Progenitor cell of endocrine pancreas (in vitro differentiated cells): Measurements from ENCODE around the gene SH3BGRL3. TPM values are rescaled to one million over a fixed set of nuclear protein-coding genes. Genes with fewer than 3 reads are reported as not detected.
A peak's percentile ranks its signal among the peaks of the same experiment; 100 is the strongest.

Source experiments
- DNase-seq: peaks from one replicate; pipeline ENCODE4 v3.0.0; 2021; ENCODE audit warnings: low spot score; ENCODE audit not compliant: unreplicated experiment
- H3K27ac Mint-ChIP-seq: 2 replicates; pipeline ENCODE4 v1.8.0; 2021; ENCODE audit warnings: mild to moderate bottlenecking, moderate library complexity, mixed read lengths
- H3K27me3 Mint-ChIP-seq: 2 replicates; pipeline ENCODE4 v1.8.0; 2021; ENCODE audit warnings: mixed read lengths
- H3K36me3 Mint-ChIP-seq: 2 replicates; pipeline ENCODE4 v1.8.0; 2022; ENCODE audit warnings: mixed read lengths; ENCODE audit not compliant: insufficient read depth
- H3K4me1 Mint-ChIP-seq: 2 replicates; pipeline ENCODE4 v1.8.0; 2021; ENCODE audit warnings: low read depth, mixed read lengths
- H3K4me3 Mint-ChIP-seq: 2 replicates; pipeline ENCODE4 v1.8.0; 2021; ENCODE audit warnings: low read depth, mild to moderate bottlenecking, moderate library complexity, mixed read lengths
- H3K9me3 Mint-ChIP-seq: 2 replicates; pipeline ENCODE4 v1.8.0; 2021; ENCODE audit warnings: low read depth, mixed read lengths
- CTCF ChIP-seq: fragments of 200-600 bp; sonication (generic); IDR thresholded peaks from one replicate; pipeline ENCODE4 v1.5.0; 2021; ENCODE audit warnings: antibody characterized with exemption, mild to moderate bottlenecking; ENCODE audit not compliant: unreplicated experiment
- total RNA-seq: library from RNA; stranded (reverse); gene quantifications from 2 replicates; pipeline ENCODE4 v1.2.1, GENCODE V29; 2021

The SH3BGRL3 gene
- total RNA-seq, 1 donor from 2014 or later = 63.8 TPM

- no peak overlapping the region for H3K27ac Mint-ChIP-seq
Measured at GRCh38 chr1:26274801-26275425, 5.0 kb upstream of the SH3BGRL3 start.

GRCh38 chr1:26275580-26276431 lies 4.1 kb upstream of the SH3BGRL3 start:
- H3K27me3 Mint-ChIP-seq = no peaks in the 10 kb centered on the region
- H3K4me1 Mint-ChIP-seq = peaks cover 29% of the 10 kb centered on the region
- DNase-seq = peak; percentile 61
- H3K4me3 Mint-ChIP-seq = no peak overlapping the region
- H3K27ac Mint-ChIP-seq = peak overlapping the region; percentile 82
- peaks cover 17% of the 10 kb centered on the region for H3K36me3 Mint-ChIP-seq
- peak; percentile 73 for TF ChIP-seq CTCF
- no peaks in the 10 kb centered on the region for H3K9me3 Mint-ChIP-seq

More at GRCh38 chr1:26274801-26275425, 5.0 kb upstream of the SH3BGRL3 start:
- no peak for DNase-seq
- no peak overlapping the region for H3K4me3 Mint-ChIP-seq
- peaks cover 26% of the 10 kb centered on the region for H3K4me1 Mint-ChIP-seq
- no peaks in the 10 kb centered on the region for H3K27me3 Mint-ChIP-seq
- H3K9me3 Mint-ChIP-seq = no peaks in the 10 kb centered on the region
- H3K36me3 Mint-ChIP-seq = peaks cover 20% of the 10 kb centered on the region
- TF ChIP-seq CTCF = no peak

GRCh38 chr1:26276432-26276838 lies 3.5 kb upstream of the SH3BGRL3 start:
- H3K4me3 Mint-ChIP-seq = no peak overlapping the region
- DNase-seq = no peak
- peaks cover 14% of the 10 kb centered on the region for H3K36me3 Mint-ChIP-seq

GRCh38 chr1:26277261-26277661 lies 2.6 kb upstream of the SH3BGRL3 start:
- Mint-ChIP-seq H3K27ac (peak overlapping the region; percentile 2), H3K27me3 (no peaks in the 10 kb centered on the region), H3K9me3 (no peaks in the 10 kb centered on the region), H3K4me3 (peak overlapping the region; percentile 24), H3K36me3 (peaks cover 10% of the 10 kb centered on the region), H3K4me1 (peaks cover 36% of the 10 kb centered on the region)
- no peak for TF ChIP-seq CTCF
- no peak for DNase-seq

More at GRCh38 chr1:26276432-26276838, 3.5 kb upstream of the SH3BGRL3 start:
- peaks cover 34% of the 10 kb centered on the region for H3K4me1 Mint-ChIP-seq
- H3K27ac Mint-ChIP-seq = no peak overlapping the region
- TF ChIP-seq CTCF = no peak
- no peaks in the 10 kb centered on the region for H3K9me3 Mint-ChIP-seq
- no peaks in the 10 kb centered on the region for H3K27me3 Mint-ChIP-seq

- Mint-ChIP-seq H3K4me3 (peak overlapping the region; percentile 24), H3K9me3 (no peaks in the 10 kb centered on the region), H3K4me1 (peaks cover 36% of the 10 kb centered on the region), H3K36me3 (peaks cover 8% of the 10 kb centered on the region), H3K27me3 (no peaks in the 10 kb centered on the region), H3K27ac (peak overlapping the region; percentile 73)
- no peak for DNase-seq
- no peak for TF ChIP-seq CTCF
Measured at GRCh38 chr1:26277719-26278118, 2.2 kb upstream of the SH3BGRL3 start.
